GM08714 (cell line): Measurements from ENCODE around the gene SENP2.

Experiments used
- H3K4me3 ChIP-seq: fragments of 200-500 bp; sonication (Bioruptor generic); 2 replicates; pipeline ENCODE4 v1.5.1; 2014; ENCODE audit warnings: mild to moderate bottlenecking, low read length, inconsistent platforms
- ZNF274 ChIP-seq: IDR thresholded peaks from 2 replicates; pipeline ENCODE4 v1.6.1; 2012; ENCODE audit warnings: mild to moderate bottlenecking, low read depth, low read length

The SENP2 gene

GRCh38 chr3:185661772-185662171 lies 75.7 kb downstream of the SENP2 start:
- no peak for TF ChIP-seq ZNF274
- H3K4me3 ChIP-seq: no peak overlapping the region

GRCh38 chr3:185663929-185664328 lies 77.8 kb downstream of the SENP2 start:
- no peak for TF ChIP-seq ZNF274
- H3K4me3 ChIP-seq: no peak overlapping the region

GRCh38 chr3:185667574-185667973 lies 81.5 kb downstream of the SENP2 start:
- H3K4me3 ChIP-seq: no peak overlapping the region
- TF ChIP-seq ZNF274: no peak

DNA sequence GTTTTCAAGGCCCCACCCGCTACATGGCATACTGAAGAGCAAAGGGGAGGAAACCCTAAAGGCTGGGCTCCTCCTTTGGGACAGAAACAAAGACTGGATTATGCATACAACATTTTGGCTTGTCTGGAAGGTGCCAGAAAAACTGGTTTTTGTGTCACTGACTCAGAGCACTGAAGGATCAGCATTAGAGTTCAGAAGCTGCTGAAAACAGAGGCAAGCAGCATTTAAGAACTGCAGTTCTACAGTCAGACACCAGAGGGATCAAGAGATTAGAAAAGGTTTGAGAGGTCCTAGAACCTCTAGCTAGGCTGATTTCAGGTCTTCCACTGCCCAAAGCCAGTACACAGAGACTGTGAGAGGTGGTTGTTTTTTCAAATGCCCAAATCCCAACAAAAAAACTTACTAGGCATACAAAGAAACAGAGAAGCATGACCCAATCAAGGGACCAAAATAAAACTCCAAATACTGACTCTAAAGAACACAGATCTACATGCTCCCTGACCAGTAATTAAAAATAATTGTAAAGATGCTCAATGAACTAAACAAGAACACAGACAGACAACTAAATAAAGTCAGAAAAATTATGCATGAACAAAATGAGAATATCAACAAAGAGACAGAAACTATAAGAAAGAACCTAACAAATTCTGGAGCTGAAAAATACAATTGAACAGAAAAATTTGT lies 91.2 kb downstream of the SENP2 start:
- H3K4me3 ChIP-seq: no peak overlapping the region
- TF ChIP-seq ZNF274: no peak

DNA sequence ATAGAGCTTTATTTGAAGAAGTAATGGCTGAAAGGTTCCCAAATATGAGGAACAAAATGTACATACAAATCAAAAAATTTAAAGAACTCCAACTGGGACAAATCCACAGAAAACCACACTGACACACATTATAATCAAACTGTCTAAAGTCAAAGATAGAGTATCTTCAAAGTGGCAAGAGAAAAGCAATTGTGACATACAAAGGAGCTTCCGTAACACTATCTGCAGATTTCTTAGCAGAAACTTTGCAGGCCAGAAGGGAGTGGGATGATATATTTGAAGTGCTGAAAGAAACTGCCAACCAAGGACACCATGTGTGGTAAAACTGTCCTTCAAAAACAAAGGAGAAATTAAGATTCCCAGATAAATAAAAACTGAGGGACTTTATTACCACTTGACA lies 91.9 kb downstream of the SENP2 start:
- no peak overlapping the region for H3K4me3 ChIP-seq
- TF ChIP-seq ZNF274: no peak

GRCh38 chr3:185680231-185680630 lies 94.1 kb downstream of the SENP2 start:
- no peak for TF ChIP-seq ZNF274
- H3K4me3 ChIP-seq: no peak overlapping the region
